Erythroblast (primary cell): ENCODE measurements around the gene PIP5K1C.

Experiments
- GATA1 ChIP-seq: IDR thresholded peaks from 2 replicates; pipeline ENCODE4 v1.6.1; 2011; ENCODE audit warnings: low read depth, mild to moderate bottlenecking, control low read depth, low read length, moderate library complexity
- POLR2A ChIP-seq: IDR thresholded peaks from 2 replicates; pipeline ENCODE4 v1.6.1; 2011; ENCODE audit warnings: mild to moderate bottlenecking, low read length

GRCh38 chr19:3740431-3740830 is 40.2 kb upstream of the PIP5K1C start:
- no peak for TF ChIP-seq POLR2A
- no peak for TF ChIP-seq GATA1
